Hepatocyte (in vitro differentiated cells): ENCODE data around the gene DBH. TPM values are rescaled to one million over a fixed set of nuclear protein-coding genes. Genes with fewer than 3 reads are reported as not detected.

Experiments
- DNase-seq: peaks from one replicate; pipeline ENCODE4 v3.0.0-alpha.2; 2016; ENCODE audit warnings: low spot score
- H2AFZ ChIP-seq: fragments of 200-600 bp; sonication (generic); 2 replicates; pipeline ENCODE4 v1.6.0; 2016; ENCODE audit warnings: antibody characterized with exemption, mild to moderate bottlenecking
- H3K27ac ChIP-seq: fragments of 200-600 bp; sonication (generic); 2 replicates; pipeline ENCODE4 v1.5.1; 2016; ENCODE audit warnings: mild to moderate bottlenecking
- H3K27me3 ChIP-seq: fragments of 200-600 bp; sonication (generic); 2 replicates; pipeline ENCODE4 v1.6.1; 2016
- H3K36me3 ChIP-seq: fragments of 200-600 bp; sonication (generic); replicated peaks from 2 replicates; pipeline ENCODE4 v1.5.1; 2016; ENCODE audit warnings: low read depth; ENCODE audit not compliant: insufficient read depth
- H3K4me1 ChIP-seq: fragments of 200-600 bp; sonication (generic); 2 replicates; pipeline ENCODE4 v1.5.1; 2016; ENCODE audit warnings: mild to moderate bottlenecking, moderate library complexity; ENCODE audit not compliant: insufficient read depth
- H3K4me2 ChIP-seq: fragments of 200-600 bp; sonication (generic); 2 replicates; pipeline ENCODE4 v1.6.0; 2016
- H3K4me3 ChIP-seq: fragments of 200-600 bp; sonication (generic); 2 replicates; pipeline ENCODE4 v1.5.1; 2016; ENCODE audit warnings: mild to moderate bottlenecking
- H3K79me2 ChIP-seq: fragments of 200-600 bp; sonication (generic); 2 replicates; pipeline ENCODE4 v1.6.0; 2017; ENCODE audit warnings: mild to moderate bottlenecking
- H3K9me2 ChIP-seq: fragments of 200-600 bp; sonication (generic); replicated peaks from 2 replicates; pipeline ENCODE4 v1.6.0; 2017; ENCODE audit warnings: mild to moderate bottlenecking; ENCODE audit not compliant: insufficient read depth
- H3K9me3 ChIP-seq: fragments of 200-600 bp; sonication (generic); 2 replicates; pipeline ENCODE4 v1.5.1; 2016; ENCODE audit warnings: low read depth, mild to moderate bottlenecking
- H4K20me1 ChIP-seq: fragments of 200-600 bp; sonication (generic); 2 replicates; pipeline ENCODE4 v1.6.0; 2016; ENCODE audit warnings: mild to moderate bottlenecking; ENCODE audit not compliant: insufficient read depth, poor library complexity, severe bottlenecking
- EZH2 ChIP-seq: fragments of 200-600 bp; sonication (generic); IDR thresholded peaks from 2 replicates; pipeline ENCODE4 v1.6.1; 2016; ENCODE audit warnings: antibody characterized with exemption, mild to moderate bottlenecking, borderline replicate concordance
- EZH2phosphoT487 ChIP-seq: fragments of 200-600 bp; sonication (generic); IDR thresholded peaks from one replicate; pipeline ENCODE4 v1.6.1; 2018; ENCODE audit warnings: antibody characterized with exemption, mild to moderate bottlenecking, low read depth, moderate library complexity; ENCODE audit not compliant: unreplicated experiment, severe bottlenecking
- WGBS: methylation state at CpG from one replicate; pipeline ENCODE4 v1.1.6; 2016; ENCODE audit warnings: low lambda C conversion rate; ENCODE audit errors: missing lambda C conversion rate; 5-methylcytosine and 5-hydroxymethylcytosine counted together
- polyA plus RNA-seq: library from polyadenylated mRNA; unstranded; fragments of >200 nt; fragmentation: Nextera tagmentation; extraction: Ambion mirVana; gene quantifications from 2 replicates; pipeline ENCODE4 v1.2.1, GENCODE V29; 2016
- total RNA-seq: library from RNA; depleted of rRNA; stranded (reverse); fragments of >200 nt; gene quantifications from 2 replicates; pipeline ENCODE4 v1.2.3, GENCODE V29; 2014
- TF ChIP-seq, protein P1 (sequence below): fragments of 200-600 bp; sonication (generic); IDR thresholded peaks from 2 replicates; pipeline ENCODE4 v1.5.1; 2016; ENCODE audit warnings: antibody characterized with exemption, mild to moderate bottlenecking; ENCODE audit not compliant: poor library complexity

The DBH gene
- total and polyA plus RNA-seq, 2 experiments from 2014 or later = 0.44 TPM; not detected in 1

DNA sequence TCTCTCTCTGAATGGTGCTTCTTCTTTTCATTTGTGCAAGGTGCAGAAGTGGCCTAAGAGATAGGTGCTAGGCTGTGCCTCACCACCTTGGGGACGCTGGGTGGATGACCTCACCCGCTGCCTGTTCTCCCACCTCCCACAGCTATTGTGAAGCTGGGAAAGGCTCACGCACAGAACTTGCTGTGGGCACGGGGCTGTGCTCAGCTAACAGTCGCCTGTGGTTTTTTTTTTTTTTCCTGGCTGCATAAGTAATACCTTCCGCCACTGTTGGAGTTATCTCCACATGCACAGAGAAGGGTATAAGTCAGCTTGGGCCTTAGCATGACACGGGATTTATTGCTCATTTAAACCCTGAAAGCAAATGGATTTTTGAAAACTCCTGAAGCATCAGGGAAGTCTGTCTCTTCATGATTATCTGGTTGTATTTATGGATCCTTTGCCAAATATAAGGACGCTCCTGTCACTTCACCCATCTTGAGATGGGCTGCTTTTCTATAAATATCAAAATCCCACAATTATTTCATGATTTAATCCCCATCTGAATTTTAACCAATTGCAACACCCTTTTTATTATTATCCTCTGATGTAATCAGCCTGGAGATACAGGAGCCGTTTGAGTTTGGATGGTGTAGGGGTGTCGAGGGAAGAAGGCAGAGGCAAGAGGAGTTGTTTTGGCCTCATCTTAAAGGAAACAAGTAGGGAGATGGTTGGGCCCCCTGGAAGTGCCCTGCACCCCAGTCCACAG, 9.0 kb downstream of the DBH start:
- H3K9me2 ChIP-seq = no peaks in the 10 kb centered on the region

DNA sequence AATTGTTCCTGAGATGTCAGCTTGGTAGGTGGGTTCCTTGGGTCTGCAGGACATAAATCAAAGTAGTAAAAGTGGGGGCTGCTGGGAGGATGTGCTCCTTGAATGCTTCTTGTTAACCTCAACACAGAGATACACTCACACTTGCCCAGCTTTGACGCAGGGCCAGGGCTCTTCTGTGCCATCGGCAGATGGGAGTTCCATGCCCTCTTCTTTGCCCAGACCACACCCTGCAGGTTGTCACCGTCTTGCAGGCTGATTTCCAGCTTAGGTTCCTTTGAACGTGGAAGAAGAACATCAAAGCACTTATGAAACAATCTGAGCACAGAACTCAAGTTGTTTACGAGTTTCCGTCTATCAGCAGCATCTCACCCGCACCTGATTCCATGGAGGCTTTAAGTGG, 11.0 kb downstream of the DBH start:
- Histone ChIP-seq H3K4me3 (no peak overlapping the region), H3K9me2 (no peaks in the 10 kb centered on the region), H3K36me3 (no peaks in the 10 kb centered on the region), H3K27ac (no peak overlapping the region), H3K9me3 (no peaks in the 10 kb centered on the region), H3K79me2 (no peaks in the 10 kb centered on the region), H3K4me2 (no peak overlapping the region), H2AFZ (no peak overlapping the region), H4K20me1 (no peaks in the 10 kb centered on the region), H3K4me1 (no peaks in the 10 kb centered on the region), H3K27me3 (no peaks in the 10 kb centered on the region)
- no peak for DNase-seq
- TF ChIP-seq, protein P1, sequence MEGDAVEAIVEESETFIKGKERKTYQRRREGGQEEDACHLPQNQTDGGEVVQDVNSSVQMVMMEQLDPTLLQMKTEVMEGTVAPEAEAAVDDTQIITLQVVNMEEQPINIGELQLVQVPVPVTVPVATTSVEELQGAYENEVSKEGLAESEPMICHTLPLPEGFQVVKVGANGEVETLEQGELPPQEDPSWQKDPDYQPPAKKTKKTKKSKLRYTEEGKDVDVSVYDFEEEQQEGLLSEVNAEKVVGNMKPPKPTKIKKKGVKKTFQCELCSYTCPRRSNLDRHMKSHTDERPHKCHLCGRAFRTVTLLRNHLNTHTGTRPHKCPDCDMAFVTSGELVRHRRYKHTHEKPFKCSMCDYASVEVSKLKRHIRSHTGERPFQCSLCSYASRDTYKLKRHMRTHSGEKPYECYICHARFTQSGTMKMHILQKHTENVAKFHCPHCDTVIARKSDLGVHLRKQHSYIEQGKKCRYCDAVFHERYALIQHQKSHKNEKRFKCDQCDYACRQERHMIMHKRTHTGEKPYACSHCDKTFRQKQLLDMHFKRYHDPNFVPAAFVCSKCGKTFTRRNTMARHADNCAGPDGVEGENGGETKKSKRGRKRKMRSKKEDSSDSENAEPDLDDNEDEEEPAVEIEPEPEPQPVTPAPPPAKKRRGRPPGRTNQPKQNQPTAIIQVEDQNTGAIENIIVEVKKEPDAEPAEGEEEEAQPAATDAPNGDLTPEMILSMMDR = no peak
- TF ChIP-seq EZH2 (no peak), EZH2phosphoT487 (no peak)
- WGBS = 67% methylated on average over 7 of the region's 7 CpGs

More for the DNA sequence above, 9.0 kb downstream of the DBH start:
- H4K20me1 ChIP-seq = no peaks in the 10 kb centered on the region
- H3K27ac ChIP-seq = no peak overlapping the region
- H3K79me2 ChIP-seq = no peaks in the 10 kb centered on the region
- no peak overlapping the region for H3K4me3 ChIP-seq
- no peaks in the 10 kb centered on the region for H3K27me3 ChIP-seq
- 67% methylated on average over 10 of the region's 10 CpGs for WGBS
- no peaks in the 10 kb centered on the region for H3K9me3 ChIP-seq
- DNase-seq = no peak
- TF ChIP-seq, protein P1 = no peak
- TF ChIP-seq EZH2 (no peak), EZH2phosphoT487 (no peak)
- no peak overlapping the region for H2AFZ ChIP-seq
- no peak overlapping the region for H3K4me2 ChIP-seq
- H3K36me3 ChIP-seq = no peaks in the 10 kb centered on the region
- no peaks in the 10 kb centered on the region for H3K4me1 ChIP-seq

DNA sequence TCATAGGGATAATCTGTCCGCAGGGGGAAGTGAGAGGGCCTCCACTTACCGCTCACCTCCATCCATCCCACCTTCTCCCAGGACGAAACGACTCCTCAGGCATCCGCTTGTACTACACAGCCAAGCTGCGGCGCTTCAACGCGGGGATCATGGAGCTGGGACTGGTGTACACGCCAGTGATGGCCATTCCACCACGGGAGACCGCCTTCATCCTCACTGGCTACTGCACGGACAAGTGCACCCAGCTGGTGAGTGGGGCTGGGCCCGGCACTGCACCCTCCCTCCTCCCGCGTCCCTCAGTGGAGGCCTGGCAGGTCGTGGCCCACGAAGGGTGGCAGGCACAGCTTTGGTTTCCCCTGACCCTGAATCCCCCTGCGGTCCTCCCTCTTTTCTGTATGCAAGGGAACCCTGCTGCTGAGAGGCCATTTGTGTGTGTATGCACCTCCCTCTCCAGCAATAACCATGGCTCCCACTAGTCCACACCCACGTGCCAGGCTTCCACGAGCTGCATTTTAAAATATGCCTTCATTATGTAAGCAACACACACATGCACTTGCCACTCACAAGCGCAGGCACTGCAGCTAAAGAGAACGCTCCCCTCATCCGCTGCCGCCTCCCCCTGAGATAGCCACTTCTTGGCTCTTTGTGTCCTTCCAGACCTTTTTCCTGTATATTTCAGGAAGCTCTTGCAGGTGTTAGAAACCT, 11.8 kb downstream of the DBH start:
- Histone ChIP-seq H3K9me3 (no peaks in the 10 kb centered on the region), H3K4me2 (no peak overlapping the region), H3K79me2 (no peaks in the 10 kb centered on the region), H2AFZ (no peak overlapping the region), H3K4me3 (no peak overlapping the region), H3K27me3 (no peaks in the 10 kb centered on the region), H3K4me1 (no peaks in the 10 kb centered on the region), H3K9me2 (no peaks in the 10 kb centered on the region), H4K20me1 (no peaks in the 10 kb centered on the region), H3K36me3 (no peaks in the 10 kb centered on the region), H3K27ac (no peak overlapping the region)
- 88% methylated on average over 25 of the region's 25 CpGs for WGBS
- no peak for DNase-seq
- TF ChIP-seq, protein P1 = no peak
- no peak for TF ChIP-seq EZH2phosphoT487
